ES-I3 (cell line): Measurements from ENCODE around the gene CHSY1.

Experiments
- H3K36me3 ChIP-seq: 2 replicates; pipeline ENCODE4 v1.6.1; 2013; ENCODE audit warnings: mild to moderate bottlenecking, low read length, control low read depth, moderate library complexity; ENCODE audit not compliant: insufficient read depth
- H3K4me1 ChIP-seq: 2 replicates; pipeline ENCODE4 v1.6.1; 2013; ENCODE audit warnings: mild to moderate bottlenecking, control low read depth, low read length; ENCODE audit not compliant: insufficient read depth
- H3K9ac ChIP-seq: 2 replicates; pipeline ENCODE4 v1.6.1; 2013; ENCODE audit warnings: low read depth, mild to moderate bottlenecking, low read length, moderate library complexity
- H3K9me3 ChIP-seq: 2 replicates; pipeline ENCODE4 v1.6.1; 2013; ENCODE audit warnings: mild to moderate bottlenecking, low read length, moderate library complexity; ENCODE audit not compliant: control insufficient read depth, insufficient read depth

Gene CHSY1

DNA sequence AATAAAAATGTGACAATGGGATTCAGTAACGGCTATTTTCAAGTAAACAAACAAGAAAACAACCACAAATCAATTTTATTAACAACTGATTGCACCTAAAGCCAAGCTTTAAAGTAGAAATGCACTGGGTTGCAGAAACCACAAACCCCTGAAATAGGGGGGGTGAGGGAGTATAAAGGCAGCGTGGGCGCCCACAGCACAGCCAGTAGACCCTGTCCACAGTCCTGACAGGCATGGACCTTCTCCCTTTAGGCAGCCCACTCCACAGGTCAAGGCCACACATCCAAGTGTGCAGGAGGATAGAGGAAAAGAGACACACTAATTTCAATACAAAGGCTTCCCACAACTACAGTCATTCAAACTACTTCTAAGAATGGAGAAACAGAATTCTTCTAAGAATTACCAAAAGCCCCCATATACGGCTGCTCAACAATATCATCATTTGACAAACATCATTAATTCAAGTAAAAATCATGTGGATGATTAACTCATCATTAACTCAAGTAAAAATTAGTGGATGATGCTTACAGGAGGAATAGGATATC, 48.7 kb downstream of the CHSY1 start:
- Histone ChIP-seq H3K9me3 (no peaks in the 10 kb centered on the region), H3K9ac (no peak overlapping the region; the same call in 1 of the 2 replicates), H3K4me1 (peaks cover 39% of the 10 kb centered on the region), H3K36me3 (no peaks in the 10 kb centered on the region)

DNA sequence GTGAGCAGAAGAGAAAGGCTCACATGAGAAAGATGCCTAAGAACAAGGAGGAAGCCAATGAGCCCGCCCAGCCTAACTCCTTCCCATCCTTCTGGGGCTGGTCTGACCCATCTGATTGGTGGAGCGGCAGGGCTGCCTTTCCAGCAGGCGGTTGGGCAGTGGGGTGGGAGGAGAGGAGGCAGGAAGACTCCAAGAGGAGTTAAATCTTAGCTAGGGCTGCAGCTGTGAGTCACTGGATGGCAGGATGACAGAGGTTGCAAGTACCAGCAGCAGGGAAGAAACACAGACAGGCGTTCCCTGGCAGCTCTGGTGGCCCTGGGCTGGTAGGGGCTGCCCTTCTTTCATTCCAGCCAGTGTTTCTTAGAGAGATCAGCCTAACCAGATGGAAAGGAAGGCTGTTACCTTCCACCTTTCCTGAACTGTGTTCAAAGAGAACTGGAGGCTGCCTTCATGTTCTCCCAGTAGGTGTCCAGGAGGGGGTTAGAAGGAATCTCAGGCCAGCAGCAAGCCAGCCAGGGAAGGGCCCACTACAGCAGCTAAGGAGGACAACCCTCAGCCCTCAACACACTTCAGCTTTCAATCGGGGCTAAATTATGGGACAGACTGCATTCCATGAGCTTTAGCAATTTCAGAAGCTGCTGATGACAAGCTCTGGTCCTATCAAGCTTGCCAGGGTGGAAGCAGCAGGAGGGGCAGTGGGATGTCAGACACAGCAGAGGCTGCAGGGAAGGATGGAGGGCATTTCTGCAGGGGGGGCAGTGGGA, 50.3 kb downstream of the CHSY1 start:
- Histone ChIP-seq H3K9me3 (no peaks in the 10 kb centered on the region), H3K9ac (no peak overlapping the region), H3K4me1 (peaks cover 43% of the 10 kb centered on the region), H3K36me3 (no peaks in the 10 kb centered on the region)

DNA sequence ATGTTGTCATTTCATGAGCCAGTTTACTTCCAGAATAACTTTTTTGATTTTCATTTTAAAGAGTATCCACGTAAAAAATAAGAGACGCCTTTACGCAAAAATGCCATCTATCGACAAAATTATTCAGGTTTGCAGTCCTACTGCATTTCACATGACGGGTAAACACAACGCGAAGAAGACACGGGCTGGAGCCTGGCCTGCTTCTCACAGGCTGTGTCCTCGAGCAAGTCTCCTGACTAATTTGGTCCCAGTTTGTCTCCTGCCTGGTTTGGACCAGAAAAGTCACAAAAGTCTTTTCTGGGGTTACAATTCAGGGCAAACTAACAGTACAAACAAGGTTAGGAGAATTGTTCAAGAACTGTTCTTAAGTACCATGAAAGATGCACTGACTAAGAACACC, 51.7 kb downstream of the CHSY1 start:
- no peak overlapping the region for H3K9ac ChIP-seq
- H3K9me3 ChIP-seq = no peaks in the 10 kb centered on the region
- H3K4me1 ChIP-seq = peaks cover 43% of the 10 kb centered on the region
- H3K36me3 ChIP-seq = no peaks in the 10 kb centered on the region

DNA sequence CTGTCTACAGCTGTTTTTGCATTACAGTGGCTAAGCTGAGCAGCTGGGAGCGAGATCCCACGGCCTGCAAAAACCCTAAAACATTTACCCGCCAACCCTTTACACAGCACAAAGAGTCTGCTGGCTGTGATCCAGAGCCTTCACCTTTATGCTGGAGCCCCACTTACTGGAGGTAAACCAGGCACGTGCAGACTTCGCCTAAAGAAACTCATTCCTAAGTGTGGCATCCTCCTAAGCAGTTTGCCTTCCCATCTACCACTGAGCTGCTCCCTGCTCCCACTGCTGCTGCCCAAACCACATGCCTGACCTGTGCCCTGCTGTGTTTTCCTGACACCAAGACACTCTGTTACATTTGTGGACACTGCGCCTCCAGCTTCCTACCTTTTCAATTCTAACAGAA, 53.0 kb downstream of the CHSY1 start:
- Histone ChIP-seq H3K9ac (no peak overlapping the region), H3K4me1 (peaks cover 41% of the 10 kb centered on the region), H3K9me3 (no peaks in the 10 kb centered on the region), H3K36me3 (no peaks in the 10 kb centered on the region)

DNA sequence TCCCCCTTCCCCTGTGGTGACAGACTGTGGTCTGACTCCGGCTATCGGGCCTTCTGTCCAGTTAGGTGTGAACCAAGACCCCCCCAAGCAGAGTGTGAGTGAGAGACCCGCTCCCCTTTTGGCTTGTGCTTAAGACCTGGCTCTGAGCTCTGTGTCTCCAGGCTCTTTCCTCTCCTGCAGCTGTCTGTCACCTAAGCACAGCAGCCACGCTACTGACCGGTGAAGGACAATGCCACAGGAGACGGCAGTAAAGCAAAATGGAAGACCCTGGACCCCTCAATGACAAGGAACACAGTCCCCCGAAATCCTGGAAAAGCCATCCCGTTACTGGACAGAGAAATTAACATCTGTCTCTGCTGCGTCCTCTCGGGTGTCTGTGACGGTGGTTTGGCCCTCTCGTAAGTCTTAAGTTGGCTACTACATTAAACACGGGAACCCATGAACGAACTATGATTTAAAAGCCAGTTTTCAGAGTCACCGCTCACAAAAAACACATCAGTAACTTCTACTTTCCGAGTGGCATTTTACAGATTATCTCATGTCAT, 53.7 kb downstream of the CHSY1 start:
- no peaks in the 10 kb centered on the region for H3K36me3 ChIP-seq
- no peak overlapping the region for H3K9ac ChIP-seq
- H3K4me1 ChIP-seq = peaks cover 35% of the 10 kb centered on the region
- no peaks in the 10 kb centered on the region for H3K9me3 ChIP-seq

DNA sequence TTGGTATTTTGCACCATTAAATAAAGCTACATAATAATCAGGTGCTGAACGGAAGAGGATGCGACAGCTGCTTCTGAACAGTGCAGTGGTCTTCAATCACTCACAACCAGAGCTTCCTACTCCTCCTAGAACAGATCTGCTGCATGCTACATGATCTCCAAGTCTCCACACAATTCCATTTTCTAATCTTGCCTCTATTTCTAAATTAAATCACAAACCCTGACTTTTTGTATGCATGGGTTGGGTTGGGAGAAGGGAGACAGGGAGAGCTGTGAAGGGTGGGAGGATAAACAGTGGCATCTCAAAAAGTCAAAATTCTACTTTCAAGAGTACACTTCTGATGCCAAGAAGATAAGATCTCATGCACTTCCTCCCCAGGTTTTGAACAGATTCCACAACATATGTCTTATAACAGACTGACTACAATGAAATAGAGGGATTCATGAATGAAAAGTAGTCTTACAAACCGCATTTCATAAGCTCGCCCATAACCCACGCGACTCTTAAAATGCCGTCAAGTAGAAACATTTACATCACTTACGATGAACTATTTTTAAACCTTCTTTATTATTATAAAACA, 57.2 kb downstream of the CHSY1 start:
- Histone ChIP-seq H3K9ac (no peak overlapping the region), H3K4me1 (peaks cover 40% of the 10 kb centered on the region), H3K36me3 (no peaks in the 10 kb centered on the region), H3K9me3 (no peaks in the 10 kb centered on the region)

DNA sequence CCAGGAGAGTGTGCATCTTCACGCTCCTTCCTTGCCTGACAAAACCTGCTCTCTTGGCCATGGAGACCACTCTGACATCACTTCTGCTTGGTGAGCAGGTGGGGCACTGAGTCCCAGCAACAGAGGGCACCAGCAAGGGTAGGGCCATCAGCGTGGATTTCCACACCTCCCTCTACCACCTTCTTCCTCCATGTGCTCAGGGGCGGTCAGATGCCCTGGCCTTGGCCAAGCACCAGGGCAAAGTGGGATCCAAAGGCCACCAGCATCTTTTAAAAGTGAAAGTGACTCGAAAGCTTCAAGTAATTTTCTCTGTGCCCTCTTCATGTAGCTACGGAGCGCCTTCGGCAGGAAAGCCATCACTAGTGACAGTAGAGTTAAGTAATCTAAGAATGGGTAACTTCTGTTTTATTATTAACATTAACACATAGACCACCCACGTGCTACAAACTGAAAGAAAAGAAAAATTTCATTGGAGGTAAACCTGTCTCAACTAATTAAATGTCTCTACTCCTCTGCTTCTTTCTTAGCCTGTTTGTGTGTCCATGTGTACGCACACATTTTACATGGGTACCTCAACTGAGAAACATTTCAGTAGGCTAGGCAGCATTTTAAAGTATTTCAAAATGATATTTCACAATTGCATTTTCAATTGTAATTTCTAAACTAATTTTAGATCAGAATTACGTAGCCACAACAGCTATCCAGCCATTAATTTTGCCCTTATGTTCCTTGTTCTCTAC, 57.9 kb downstream of the CHSY1 start:
- H3K4me1 ChIP-seq = peaks cover 40% of the 10 kb centered on the region

DNA sequence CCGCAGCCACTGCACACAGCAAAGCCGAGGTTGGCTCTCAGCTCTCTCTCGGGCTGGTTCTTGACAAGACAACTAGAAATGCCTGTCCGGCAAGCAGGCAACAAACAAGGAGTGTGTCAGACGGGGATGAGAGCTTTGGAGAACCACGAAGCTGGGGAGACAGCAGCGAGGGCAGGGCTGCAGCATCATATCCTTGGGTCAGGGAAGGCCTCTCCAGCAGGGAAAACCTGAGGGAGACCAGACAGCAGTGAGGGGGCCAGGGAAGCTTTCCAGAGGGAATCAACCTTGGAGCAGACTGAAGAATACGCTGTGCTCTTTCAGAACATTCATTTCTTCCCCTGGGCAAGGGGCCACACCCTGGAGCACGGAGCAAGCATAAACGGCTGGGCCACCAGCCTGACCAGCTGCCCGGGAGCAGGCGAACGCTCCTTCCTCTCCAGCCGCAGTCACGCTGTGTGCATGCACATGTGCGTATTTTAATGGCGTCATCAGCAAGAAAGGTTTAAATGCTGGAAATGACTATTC, 58.7 kb downstream of the CHSY1 start:
- Histone ChIP-seq H3K9ac (no peak overlapping the region), H3K36me3 (no peaks in the 10 kb centered on the region), H3K9me3 (no peaks in the 10 kb centered on the region), H3K4me1 (peaks cover 39% of the 10 kb centered on the region)

More for the DNA sequence above, 57.9 kb downstream of the CHSY1 start:
- Histone ChIP-seq H3K9me3 (no peaks in the 10 kb centered on the region), H3K9ac (no peak overlapping the region), H3K36me3 (no peaks in the 10 kb centered on the region)

DNA sequence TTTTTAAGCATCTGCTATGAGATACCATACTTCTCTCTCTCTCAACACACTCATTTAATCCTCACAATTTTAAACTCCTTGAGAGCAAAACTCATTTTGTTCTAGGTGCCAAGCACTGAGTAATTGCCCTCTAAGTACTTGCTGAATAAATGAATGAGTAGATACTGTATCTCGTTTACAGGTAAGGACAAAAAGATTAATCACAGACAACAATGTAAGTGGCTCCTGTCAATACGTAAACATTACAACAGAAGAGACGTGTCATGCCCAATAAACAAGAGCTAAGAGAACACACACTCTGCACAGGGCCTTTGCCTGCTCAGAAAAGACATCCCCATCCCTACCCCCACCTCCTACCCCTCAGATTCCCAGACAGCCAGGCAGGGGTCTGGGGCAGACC, 59.8 kb downstream of the CHSY1 start:
- H3K9me3 ChIP-seq = no peaks in the 10 kb centered on the region
- no peak overlapping the region for H3K9ac ChIP-seq
- peaks cover 37% of the 10 kb centered on the region for H3K4me1 ChIP-seq
- no peaks in the 10 kb centered on the region for H3K36me3 ChIP-seq

DNA sequence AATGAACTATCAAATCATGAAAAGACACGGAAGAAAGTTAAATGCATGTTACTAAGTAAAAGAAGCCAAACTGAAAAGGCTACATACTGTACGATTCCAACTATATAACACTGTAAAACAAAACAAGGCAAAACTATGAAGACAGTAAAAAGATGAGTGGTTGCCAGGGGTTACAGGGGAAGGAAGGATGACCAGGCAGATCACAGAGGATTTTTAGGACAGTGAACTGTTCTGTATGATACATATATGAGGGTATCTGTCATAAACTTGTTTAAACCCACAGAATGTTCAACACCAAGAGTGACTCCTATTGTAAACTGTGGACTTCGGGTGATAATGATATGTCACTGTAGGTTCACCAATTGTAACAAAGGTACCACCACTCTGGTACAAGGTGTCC, 60.6 kb downstream of the CHSY1 start:
- peaks cover 37% of the 10 kb centered on the region for H3K4me1 ChIP-seq
- no peaks in the 10 kb centered on the region; the same call in 1 of the 2 replicates for H3K36me3 ChIP-seq
- H3K9me3 ChIP-seq = no peaks in the 10 kb centered on the region
- H3K9ac ChIP-seq = no peak overlapping the region

DNA sequence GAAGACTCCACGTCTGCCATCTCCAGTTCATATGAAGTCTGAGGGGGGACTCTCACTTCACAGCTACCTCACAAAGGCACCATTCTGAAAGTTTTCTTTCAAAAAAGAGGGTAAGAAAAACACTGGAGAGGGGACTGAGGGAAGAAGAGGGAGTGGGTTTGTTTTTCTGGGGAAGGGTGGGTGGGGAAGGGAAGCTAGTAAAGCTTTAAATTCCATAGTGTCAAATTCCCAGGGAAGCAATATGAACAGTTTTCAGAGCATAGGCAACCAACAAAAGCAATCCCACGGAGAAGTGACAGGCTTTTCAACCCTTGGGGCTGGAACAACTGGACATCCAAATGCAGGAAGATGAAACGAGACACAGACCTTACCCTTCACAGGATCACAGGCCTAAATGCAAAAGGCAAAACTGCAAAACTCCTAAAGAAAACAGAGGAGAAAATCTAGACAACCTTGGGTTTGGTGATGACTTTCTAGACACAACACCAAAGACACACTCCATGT, 61.7 kb downstream of the CHSY1 start:
- H3K9me3 ChIP-seq = no peaks in the 10 kb centered on the region
- H3K36me3 ChIP-seq = no peaks in the 10 kb centered on the region; the same call in 1 of the 2 replicates
- peaks cover 37% of the 10 kb centered on the region for H3K4me1 ChIP-seq
- no peak overlapping the region for H3K9ac ChIP-seq

DNA sequence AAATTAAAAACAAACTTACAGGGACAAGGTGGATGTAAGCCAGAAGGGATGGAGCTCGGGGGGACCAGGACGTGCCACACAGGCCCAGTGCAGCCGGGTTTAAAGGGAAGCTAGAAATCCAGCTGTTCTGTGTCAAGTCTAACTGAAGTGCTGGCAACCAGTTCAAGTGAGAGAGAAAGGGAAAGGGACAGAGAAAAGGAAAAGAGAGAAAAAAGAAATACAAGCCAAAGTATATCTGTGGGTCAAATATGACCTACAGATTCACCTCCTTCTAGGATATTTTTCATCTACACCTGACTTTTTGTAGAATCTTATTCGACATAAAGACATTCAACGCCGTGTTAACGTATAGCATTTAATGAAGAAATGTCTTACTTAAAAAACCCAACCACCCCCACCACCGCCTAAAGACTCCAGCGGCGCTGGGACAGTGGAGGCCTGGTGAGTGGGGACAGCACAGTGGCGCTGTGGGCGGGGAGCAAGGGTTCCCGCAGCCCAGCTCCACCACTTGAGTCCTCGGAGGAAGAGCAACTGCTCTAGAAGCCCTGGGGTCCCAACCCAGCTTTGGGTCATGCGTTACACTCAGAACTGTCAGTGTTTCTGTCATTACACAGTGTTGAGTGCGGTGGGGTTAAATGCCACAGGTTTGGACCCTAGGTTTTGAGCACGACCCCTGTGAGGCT, 62.3 kb downstream of the CHSY1 start:
- Histone ChIP-seq H3K36me3 (no peaks in the 10 kb centered on the region; the same call in 1 of the 2 replicates), H3K9me3 (no peaks in the 10 kb centered on the region), H3K4me1 (peaks cover 37% of the 10 kb centered on the region), H3K9ac (no peak overlapping the region)

DNA sequence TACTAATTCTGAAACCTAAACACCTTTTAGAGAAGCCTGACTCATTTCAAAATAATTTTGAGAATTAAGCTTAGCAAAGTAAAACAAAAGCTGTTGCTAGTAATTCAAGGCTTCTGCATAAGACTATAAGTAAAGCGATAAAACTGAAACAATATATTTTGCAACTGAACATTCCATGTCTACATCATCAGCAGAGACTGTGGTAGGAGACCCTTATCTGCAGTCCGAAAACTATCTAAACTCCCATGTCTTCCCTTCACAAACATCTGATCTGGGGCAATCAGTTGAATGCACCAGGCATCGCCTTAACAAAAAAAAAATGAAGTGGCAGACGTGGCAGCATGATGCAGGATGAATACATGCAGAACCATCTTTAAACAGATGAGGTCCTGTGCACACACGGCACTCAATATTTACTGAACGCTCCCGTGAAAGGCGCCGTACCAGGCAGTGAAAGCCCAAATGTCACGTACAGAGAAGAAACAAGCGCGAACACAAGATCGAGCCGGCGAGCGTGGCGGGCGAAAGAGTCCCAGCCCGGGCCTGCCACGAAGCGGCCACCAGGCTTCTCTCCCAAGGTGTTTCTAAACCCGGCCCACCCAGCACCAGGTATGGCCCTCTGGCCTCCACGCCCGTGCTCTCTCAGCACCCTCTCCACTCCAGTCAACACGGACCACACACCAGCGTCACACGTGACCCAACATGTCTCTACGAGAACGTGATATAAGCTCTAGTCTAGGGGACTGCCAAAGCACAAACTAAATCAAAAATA, 63.0 kb downstream of the CHSY1 start:
- peaks cover 37% of the 10 kb centered on the region for H3K4me1 ChIP-seq

More for the DNA sequence above, 63.0 kb downstream of the CHSY1 start:
- Histone ChIP-seq H3K36me3 (no peaks in the 10 kb centered on the region; the same call in 1 of the 2 replicates), H3K9me3 (no peaks in the 10 kb centered on the region), H3K9ac (no peak overlapping the region)
